Memory B cell (primary cell): Measurements from ENCODE around the gene CASTOR2.

Source experiments
- ATAC-seq: fragments of 150-1000 bp; cut with Tn5 transposase; 2 replicates; pipeline ENCODE4 v1.10.0; 2021; ENCODE audit warnings: low read depth, mild to moderate bottlenecking, moderate library complexity
- DNase-seq, 2 donors: peaks; one replicate each; pipeline ENCODE4 v3.0.0; 2022; ENCODE audit warnings: low spot score in 2 of 2
- H3K27ac Mint-ChIP-seq: one replicate; pipeline ENCODE4 v1.8.0; 2022; ENCODE audit warnings: mild to moderate bottlenecking, moderate library complexity, mixed read lengths
- H3K27me3 Mint-ChIP-seq: one replicate; pipeline ENCODE4 v1.8.0; 2022; ENCODE audit warnings: mixed read lengths
- H3K36me3 Mint-ChIP-seq: one replicate; pipeline ENCODE4 v1.8.0; 2022; ENCODE audit warnings: mild to moderate bottlenecking, mixed read lengths
- H3K4me1 Mint-ChIP-seq: one replicate; pipeline ENCODE4 v1.8.0; 2022; ENCODE audit warnings: mixed read lengths
- H3K4me3 Mint-ChIP-seq: one replicate; pipeline ENCODE4 v1.8.0; 2022; ENCODE audit warnings: mild to moderate bottlenecking, moderate library complexity, mixed read lengths
- H3K9me3 Mint-ChIP-seq: one replicate; pipeline ENCODE4 v1.8.0; 2022; ENCODE audit warnings: mixed read lengths

CASTOR2 gene

DNA sequence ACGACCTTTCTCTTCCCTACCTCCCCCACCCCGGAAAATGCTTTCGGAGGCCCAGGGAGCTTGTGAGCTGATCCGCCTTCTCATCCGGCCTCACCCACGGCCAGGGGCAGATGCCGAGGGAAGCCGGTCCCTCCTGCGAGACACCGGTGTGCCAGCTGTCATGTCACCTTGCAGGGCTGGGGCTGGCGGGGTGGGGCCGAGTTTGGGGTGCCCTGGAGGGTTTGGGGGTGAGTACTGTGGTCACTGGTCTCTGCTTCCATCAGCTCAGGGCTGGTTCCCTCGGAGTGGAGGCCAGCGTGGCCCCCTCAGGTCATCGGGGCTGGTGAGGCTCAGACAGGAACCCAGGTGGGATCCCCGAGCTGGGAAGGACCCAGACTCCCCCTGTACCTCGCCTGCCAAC lies 60.4 kb downstream of the CASTOR2 start:
- H3K9me3 Mint-ChIP-seq: no peaks in the 10 kb centered on the region
- ATAC-seq: no peak
- H3K36me3 Mint-ChIP-seq: no peaks in the 10 kb centered on the region
- no peaks in the 10 kb centered on the region for H3K4me1 Mint-ChIP-seq
- no peak overlapping the region for H3K27ac Mint-ChIP-seq
- H3K4me3 Mint-ChIP-seq: no peak overlapping the region
- DNase-seq: no peak
- no peaks in the 10 kb centered on the region for H3K27me3 Mint-ChIP-seq

DNA sequence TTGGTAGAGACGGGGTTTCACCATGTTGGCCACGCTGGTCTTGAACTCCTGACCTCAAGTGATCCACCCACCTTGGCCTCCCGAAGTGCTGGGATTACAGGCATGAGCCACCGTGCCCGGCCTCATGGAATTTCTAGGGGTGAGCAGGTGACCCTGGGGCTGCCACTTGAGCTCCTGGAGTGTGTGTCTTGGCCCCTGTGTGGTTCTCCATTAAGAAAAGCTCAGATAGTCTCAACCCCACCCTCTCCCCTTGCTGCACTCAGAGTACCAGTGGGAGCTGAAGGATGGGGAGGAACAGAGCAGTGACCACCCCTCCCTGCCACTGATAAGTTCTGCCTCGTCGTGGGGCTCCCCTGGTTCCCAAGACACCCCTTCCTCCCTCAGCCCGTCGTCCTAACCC lies 63.8 kb downstream of the CASTOR2 start:
- peaks cover 2% of the 10 kb centered on the region for H3K36me3 Mint-ChIP-seq
- no peaks in the 10 kb centered on the region for H3K27me3 Mint-ChIP-seq
- H3K4me3 Mint-ChIP-seq: no peak overlapping the region

DNA sequence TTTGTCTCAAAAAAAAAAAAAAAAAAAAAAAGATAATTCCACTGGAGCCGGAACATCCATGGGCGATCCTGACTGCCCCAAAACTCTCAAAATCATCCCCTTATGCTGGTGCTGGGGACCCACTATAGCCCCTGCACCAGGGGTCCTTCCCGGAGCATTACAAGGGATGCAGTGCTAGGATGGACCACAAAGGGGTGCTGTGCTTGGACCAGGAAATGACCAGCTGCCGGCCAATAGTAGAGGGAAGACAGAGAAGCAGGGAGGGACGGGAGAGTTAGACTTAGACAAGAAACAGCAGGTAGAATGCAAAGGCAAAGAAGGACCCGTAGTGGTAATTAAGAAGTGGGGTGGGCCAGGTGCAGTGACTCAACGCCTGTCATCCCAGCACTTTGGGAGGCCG lies 68.6 kb downstream of the CASTOR2 start:
- H3K27me3 Mint-ChIP-seq: no peaks in the 10 kb centered on the region
- no peak overlapping the region for H3K27ac Mint-ChIP-seq
- DNase-seq: no peak
- ATAC-seq: no peak
- H3K36me3 Mint-ChIP-seq: peaks cover 2% of the 10 kb centered on the region
- no peaks in the 10 kb centered on the region for H3K4me1 Mint-ChIP-seq
- H3K4me3 Mint-ChIP-seq: no peak overlapping the region
- H3K9me3 Mint-ChIP-seq: no peaks in the 10 kb centered on the region

More for the DNA sequence above, 63.8 kb downstream of the CASTOR2 start:
- DNase-seq (no peak), ATAC-seq (no peak)
- Mint-ChIP-seq H3K4me1 (no peaks in the 10 kb centered on the region), H3K9me3 (no peaks in the 10 kb centered on the region), H3K27ac (no peak overlapping the region)

DNA sequence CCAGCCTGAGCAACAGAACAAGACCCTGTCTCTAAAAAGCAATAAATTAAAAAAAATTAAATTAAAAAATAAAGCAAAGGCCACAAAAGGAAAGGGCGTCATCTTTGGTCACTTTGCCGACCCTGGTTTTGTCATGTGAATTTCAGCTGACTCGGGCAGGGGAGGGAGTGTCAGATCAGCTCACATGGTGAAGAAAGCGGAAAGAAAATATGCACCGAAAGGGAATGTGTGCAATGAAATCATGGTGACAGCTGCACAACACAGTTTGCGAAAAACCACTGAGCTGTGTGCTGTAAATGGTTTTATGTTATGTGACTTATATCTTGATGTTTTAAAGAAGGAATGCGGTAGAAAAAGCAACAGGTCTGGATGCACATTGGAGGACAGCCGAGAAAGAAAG lies 69.3 kb downstream of the CASTOR2 start:
- H3K4me1 Mint-ChIP-seq: no peaks in the 10 kb centered on the region
- H3K4me3 Mint-ChIP-seq: no peak overlapping the region
- no peak overlapping the region for H3K27ac Mint-ChIP-seq
- H3K36me3 Mint-ChIP-seq: peaks cover 2% of the 10 kb centered on the region
- ATAC-seq (no peak), DNase-seq (no peak)
- no peaks in the 10 kb centered on the region for H3K9me3 Mint-ChIP-seq
- H3K27me3 Mint-ChIP-seq: no peaks in the 10 kb centered on the region

DNA sequence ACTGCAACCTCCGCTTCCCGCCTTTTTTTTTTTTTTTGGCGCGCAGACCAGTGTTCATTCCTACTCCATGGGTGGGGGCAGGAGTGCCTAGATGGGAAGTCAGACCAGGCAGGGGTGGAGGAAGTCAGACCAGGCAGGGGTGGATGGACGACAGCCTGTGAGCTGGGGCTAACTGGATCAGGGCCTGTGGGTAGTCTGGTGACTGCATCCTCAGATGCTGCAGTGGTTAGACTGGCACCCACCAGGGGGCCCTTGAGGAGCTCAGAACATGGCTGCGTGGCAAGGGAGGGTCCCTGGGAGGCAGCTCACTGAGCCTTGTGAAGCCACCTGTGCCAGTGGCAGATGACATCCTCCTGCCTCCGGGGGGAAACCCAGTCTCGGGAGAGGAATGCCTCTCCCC lies 74.0 kb downstream of the CASTOR2 start:
- no peak overlapping the region for H3K27ac Mint-ChIP-seq
- no peaks in the 10 kb centered on the region for H3K27me3 Mint-ChIP-seq
- DNase-seq (no peak), ATAC-seq (no peak)
- no peaks in the 10 kb centered on the region for H3K9me3 Mint-ChIP-seq
- H3K4me1 Mint-ChIP-seq: no peaks in the 10 kb centered on the region
- no peak overlapping the region for H3K4me3 Mint-ChIP-seq
- H3K36me3 Mint-ChIP-seq: peaks cover 7% of the 10 kb centered on the region

DNA sequence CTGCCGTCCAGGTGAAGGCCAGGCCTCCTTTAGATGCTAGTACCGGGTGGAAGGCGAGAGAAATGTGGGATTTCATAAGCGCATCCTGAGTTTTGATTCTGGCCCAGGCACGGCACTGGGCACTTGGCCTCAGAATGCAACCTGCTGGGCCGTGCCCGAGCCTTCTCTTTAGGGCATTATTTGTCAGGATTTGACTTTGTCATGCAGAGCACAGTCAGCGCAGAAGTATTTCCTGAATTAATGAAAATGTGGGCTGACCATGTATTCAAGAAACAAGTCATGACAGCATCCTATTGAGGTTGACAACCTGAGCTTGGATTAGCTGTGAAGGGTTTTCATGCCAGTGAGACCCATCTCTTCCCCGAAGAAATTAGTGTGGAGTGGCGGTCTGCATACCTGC lies 74.7 kb downstream of the CASTOR2 start:
- no peak overlapping the region for H3K4me3 Mint-ChIP-seq
- no peak for ATAC-seq
- H3K27ac Mint-ChIP-seq: no peak overlapping the region
- no peaks in the 10 kb centered on the region for H3K4me1 Mint-ChIP-seq
- H3K9me3 Mint-ChIP-seq: no peaks in the 10 kb centered on the region
- no peaks in the 10 kb centered on the region for H3K27me3 Mint-ChIP-seq
- DNase-seq: no peak
- H3K36me3 Mint-ChIP-seq: peaks cover 8% of the 10 kb centered on the region

DNA sequence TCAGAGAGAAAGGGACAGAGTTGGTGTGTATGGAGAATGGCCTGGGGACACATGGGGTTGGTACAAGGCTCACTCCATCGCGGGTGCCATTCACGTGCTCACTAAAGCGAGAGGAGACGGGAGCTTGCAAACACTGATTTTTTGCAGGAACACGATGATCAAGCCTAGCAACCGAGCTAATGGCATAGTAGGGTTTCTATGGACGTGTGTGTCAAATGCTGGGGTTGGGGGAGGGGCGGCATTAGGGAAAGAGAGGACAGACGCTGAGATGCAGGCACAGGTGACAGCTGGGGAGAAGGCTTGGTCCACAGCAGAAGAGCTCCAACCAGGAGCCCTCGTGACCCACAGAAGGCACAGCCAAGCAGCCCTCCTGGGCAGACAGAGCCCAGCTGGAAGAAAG lies 75.2 kb downstream of the CASTOR2 start:
- Mint-ChIP-seq H3K36me3 (peaks cover 11% of the 10 kb centered on the region), H3K9me3 (no peaks in the 10 kb centered on the region), H3K4me1 (no peaks in the 10 kb centered on the region), H3K27me3 (no peaks in the 10 kb centered on the region), H3K27ac (no peak overlapping the region), H3K4me3 (no peak overlapping the region)
- ATAC-seq (no peak), DNase-seq (no peak)

DNA sequence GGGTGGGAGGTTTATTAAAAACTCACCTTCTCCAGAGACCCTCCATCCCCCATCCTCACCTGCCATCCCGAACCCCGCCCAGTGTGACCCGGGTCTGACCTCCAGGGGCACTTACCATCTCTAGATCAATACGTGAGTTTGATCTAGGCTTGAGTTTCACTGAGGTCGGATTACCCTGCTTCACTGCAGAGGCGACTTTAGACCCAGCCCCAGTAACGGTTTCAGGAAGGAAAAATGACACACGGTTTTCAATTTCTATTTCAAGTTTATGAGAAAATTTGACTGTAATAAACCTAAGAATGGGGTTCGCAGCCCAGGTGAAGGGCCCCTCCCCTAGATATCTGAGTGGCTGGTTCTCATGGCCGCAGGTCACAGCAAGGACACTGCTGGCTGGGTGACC lies 76.0 kb downstream of the CASTOR2 start:
- Mint-ChIP-seq H3K9me3 (no peaks in the 10 kb centered on the region), H3K36me3 (peaks cover 11% of the 10 kb centered on the region), H3K27me3 (no peaks in the 10 kb centered on the region), H3K27ac (no peak overlapping the region), H3K4me3 (no peak overlapping the region), H3K4me1 (no peaks in the 10 kb centered on the region)
- ATAC-seq (no peak), DNase-seq (no peak)

DNA sequence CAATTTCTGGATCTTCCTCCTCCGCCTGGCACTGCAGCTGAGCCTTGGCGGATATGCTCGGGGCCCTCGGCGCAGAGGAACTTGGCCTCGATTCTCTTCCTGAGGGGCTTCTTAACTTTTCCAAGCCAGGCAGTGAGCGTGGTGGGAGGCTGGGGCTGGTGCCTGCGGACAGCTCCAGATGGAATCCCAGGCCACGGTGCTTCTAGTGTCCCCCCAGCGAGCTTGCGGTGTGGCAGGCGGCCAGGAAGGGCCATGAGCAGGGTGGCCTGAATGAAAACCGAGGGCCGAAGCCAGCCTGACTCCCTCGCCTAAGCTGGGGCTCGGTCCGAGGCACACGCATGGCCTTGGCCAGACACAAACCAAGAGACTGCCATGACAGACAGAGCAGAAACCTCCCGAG lies 77.8 kb downstream of the CASTOR2 start:
- no peak overlapping the region for H3K4me3 Mint-ChIP-seq
- no peak for DNase-seq
- no peaks in the 10 kb centered on the region for H3K9me3 Mint-ChIP-seq
- no peaks in the 10 kb centered on the region for H3K27me3 Mint-ChIP-seq
- no peak for ATAC-seq
- H3K4me1 Mint-ChIP-seq: no peaks in the 10 kb centered on the region
- peaks cover 11% of the 10 kb centered on the region for H3K36me3 Mint-ChIP-seq
- H3K27ac Mint-ChIP-seq: no peak overlapping the region

DNA sequence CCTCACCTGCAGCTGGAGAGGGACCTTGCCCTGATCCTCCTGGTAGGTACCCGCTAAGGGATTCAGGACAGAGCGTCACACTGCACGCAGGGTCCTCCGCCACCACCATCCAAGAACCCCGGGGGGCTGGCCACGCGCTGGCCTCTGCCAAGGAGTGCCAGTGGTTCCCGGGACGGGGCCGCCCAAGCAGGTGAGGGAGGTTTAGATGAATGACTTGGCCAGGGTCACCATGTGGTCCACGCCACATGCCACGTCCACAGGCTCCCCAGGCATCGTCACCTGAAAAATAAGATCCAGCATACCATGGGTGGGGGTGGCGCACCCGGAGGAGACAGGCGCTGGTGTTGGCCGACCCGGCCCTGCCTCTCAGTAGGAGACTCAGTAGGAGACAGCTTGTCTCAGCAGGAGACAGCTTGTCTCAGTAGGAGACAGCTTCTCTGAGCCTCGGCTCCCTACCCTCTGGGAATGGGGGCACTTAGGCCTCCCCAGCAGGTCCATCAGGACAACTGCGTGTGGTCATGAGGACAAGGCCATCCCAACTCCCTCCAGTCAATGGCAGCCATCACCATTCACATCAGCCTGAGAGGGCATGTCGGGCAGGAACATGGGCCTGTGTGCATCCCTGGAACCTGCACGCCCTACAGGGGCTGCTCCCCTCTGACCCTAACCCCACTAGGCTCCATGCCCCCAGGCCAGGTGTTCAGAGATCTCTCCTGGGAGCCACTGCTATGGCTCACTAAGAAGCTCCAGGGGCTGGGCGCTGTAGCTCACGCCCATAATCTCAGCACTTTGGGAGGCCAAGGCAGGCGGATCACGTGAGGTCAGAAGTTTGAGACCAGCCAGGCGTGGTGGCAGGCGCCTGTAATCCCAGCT lies 78.6 kb downstream of the CASTOR2 start:
- ATAC-seq: no peak
- Mint-ChIP-seq H3K27me3 (no peaks in the 10 kb centered on the region), H3K4me3 (no peak overlapping the region), H3K4me1 (no peaks in the 10 kb centered on the region), H3K9me3 (no peaks in the 10 kb centered on the region), H3K27ac (no peak overlapping the region), H3K36me3 (peaks cover 11% of the 10 kb centered on the region)
- no peak for DNase-seq

DNA sequence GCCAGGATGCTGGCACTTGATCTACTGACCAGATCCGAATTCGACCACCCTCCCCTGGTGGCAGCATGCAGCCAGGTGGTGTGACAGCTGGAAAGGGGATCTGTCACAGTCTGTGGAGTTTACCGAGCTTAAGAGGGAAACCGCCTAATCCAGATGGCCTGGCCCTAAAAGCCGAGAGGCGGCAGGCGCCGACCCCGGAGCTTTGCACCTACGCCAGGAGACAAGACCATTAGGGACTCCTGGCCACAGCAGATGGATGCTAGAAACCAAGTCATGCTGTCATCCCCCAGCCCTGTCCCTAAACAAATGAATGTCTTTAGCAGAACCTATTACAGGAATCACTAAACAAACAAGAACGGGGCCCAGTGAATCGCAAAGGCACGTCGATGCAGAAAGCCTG lies 81.4 kb downstream of the CASTOR2 start:
- no peaks in the 10 kb centered on the region for H3K4me1 Mint-ChIP-seq

DNA sequence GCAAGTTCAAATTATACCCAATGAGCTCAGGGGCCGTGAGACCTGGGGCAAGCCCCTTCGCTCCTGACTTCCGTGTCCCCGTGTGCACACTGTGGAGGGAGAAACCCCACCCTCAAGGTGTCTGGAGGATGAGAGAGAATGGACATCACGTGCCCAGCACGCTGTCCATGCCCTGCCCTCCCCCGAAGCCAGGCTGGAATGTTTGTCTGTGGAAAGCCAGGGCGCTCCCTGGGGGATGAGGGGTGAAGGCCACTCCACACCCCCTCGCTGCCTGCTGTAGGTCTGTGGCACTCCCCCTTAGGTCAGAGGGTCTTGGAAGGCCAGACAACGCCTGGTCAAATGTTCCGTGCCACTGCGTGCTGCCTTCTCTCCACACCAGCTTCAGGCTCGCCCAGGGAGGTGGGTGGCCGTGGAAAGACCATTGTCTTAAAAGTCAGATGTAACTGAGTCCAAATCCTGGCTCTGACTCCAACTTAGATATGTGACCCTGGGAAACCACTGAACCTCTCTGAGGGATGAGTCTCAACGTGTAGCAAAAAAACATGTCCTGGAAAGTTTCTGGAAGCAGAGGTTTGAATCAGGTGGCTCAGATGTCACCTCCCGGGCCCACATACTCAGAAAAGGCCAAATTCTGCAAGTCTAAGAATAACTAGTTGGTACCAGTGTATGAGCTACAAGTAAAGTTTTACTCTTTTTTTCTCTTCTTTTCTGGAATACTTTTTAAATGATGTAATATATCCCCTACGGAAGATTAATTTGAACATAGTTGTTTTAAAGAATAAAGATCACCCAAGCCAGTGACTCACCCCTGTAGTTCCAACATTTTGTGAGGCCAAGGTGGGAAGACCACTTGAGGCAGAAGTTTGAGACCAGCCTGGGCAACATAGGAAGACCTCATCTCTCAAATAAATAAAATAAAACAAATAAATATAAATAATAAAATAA lies 84.2 kb downstream of the CASTOR2 start:
- Mint-ChIP-seq H3K27ac (no peak overlapping the region), H3K27me3 (no peaks in the 10 kb centered on the region), H3K4me1 (no peaks in the 10 kb centered on the region), H3K9me3 (no peaks in the 10 kb centered on the region), H3K4me3 (no peak overlapping the region), H3K36me3 (peaks cover 20% of the 10 kb centered on the region)
- DNase-seq (no peak), ATAC-seq (no peak)

More for the DNA sequence above, 81.4 kb downstream of the CASTOR2 start:
- Mint-ChIP-seq H3K9me3 (no peaks in the 10 kb centered on the region), H3K27ac (no peak overlapping the region), H3K27me3 (no peaks in the 10 kb centered on the region), H3K36me3 (peaks cover 12% of the 10 kb centered on the region), H3K4me3 (no peak overlapping the region)
- ATAC-seq: no peak
- DNase-seq: no peak

DNA sequence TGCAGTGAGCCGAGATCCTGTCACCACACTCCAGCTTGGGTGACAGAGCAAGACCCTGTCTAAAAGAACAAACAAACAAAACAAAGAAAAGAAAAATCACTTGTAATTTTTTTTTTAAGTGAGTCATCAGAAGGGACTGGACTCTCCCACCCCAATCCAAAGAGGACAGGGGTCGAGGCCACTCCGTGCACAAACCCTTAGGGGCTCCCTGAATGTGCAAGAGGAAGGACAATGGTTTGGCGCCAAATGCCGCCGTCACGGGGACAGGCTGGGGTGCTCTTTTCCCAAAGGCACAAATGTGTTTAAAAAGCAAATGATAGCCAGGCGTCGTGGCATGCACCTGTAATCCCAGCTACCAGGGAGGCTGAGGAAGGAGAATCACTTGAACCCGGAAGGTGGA lies 85.3 kb downstream of the CASTOR2 start:
- Mint-ChIP-seq H3K4me1 (no peaks in the 10 kb centered on the region), H3K27me3 (no peaks in the 10 kb centered on the region), H3K36me3 (peaks cover 16% of the 10 kb centered on the region), H3K9me3 (no peaks in the 10 kb centered on the region), H3K4me3 (no peak overlapping the region), H3K27ac (no peak overlapping the region)
- ATAC-seq (no peak), DNase-seq (no peak)

DNA sequence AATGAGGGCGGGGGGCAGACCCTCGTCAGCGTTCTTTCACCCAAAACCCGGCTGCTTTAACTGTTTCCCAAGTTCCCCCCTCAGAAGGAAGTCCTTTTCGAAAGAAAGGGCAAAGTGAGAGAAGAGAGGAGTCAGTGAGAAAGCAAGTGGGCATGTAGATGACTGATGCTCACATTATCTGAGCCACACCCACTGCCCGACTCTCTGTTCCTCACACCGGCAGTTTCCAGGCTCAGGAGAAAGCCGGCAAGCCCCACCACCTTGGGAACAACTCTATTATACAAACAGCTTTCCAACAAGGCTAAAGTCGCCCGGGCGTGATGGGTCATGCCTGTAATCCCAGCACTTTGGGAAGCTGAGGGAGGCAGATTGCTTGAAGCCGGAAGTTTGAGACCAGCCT lies 86.0 kb downstream of the CASTOR2 start:
- ATAC-seq (no peak), DNase-seq (no peak)
- no peaks in the 10 kb centered on the region for H3K27me3 Mint-ChIP-seq
- H3K27ac Mint-ChIP-seq: no peak overlapping the region
- no peaks in the 10 kb centered on the region for H3K9me3 Mint-ChIP-seq
- H3K4me1 Mint-ChIP-seq: no peaks in the 10 kb centered on the region
- peaks cover 18% of the 10 kb centered on the region for H3K36me3 Mint-ChIP-seq
- no peak overlapping the region for H3K4me3 Mint-ChIP-seq
